ENCODE measurements around the gene LRATD1. TPM values are rescaled to one million over a fixed set of nuclear protein-coding genes. Genes with fewer than 3 reads are reported as not detected.

Gene LRATD1
- total RNA-seq, 1 donor from 2014 or later, result 21.6 TPM

DNA sequence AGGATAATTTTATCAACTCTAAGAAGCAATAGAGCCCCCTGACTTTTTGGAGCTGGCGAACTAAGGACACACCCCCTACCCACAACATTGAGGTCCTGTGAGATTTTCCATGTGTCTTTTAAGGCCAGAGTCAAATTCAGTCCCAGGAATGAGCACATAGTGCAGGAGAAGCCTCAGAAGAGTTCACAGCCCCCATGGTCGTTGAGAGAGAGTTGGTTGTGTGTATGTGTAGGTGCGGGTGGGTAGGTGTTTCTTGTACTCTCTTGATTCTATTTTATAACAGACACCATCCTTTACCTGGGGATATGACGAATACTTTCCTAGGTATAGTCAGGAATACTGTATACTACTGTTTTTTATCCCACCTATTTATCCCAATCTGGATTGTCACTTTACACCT, 8.6 kb downstream of the LRATD1 start:
- H3K4me1 Mint-ChIP-seq (ENCODE audit: unreplicated experiment), result no peaks in the 10 kb centered on the region
- TF ChIP-seq, protein P1, sequence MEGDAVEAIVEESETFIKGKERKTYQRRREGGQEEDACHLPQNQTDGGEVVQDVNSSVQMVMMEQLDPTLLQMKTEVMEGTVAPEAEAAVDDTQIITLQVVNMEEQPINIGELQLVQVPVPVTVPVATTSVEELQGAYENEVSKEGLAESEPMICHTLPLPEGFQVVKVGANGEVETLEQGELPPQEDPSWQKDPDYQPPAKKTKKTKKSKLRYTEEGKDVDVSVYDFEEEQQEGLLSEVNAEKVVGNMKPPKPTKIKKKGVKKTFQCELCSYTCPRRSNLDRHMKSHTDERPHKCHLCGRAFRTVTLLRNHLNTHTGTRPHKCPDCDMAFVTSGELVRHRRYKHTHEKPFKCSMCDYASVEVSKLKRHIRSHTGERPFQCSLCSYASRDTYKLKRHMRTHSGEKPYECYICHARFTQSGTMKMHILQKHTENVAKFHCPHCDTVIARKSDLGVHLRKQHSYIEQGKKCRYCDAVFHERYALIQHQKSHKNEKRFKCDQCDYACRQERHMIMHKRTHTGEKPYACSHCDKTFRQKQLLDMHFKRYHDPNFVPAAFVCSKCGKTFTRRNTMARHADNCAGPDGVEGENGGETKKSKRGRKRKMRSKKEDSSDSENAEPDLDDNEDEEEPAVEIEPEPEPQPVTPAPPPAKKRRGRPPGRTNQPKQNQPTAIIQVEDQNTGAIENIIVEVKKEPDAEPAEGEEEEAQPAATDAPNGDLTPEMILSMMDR (conservative IDR thresholded peaks at IDR 0.05), result no peak
- DNase-seq (ENCODE audit: extremely low spot score, unreplicated experiment), result no peak
- H3K4me3 Mint-ChIP-seq, result no peak overlapping the region
- no peaks in the 10 kb centered on the region for H3K36me3 Mint-ChIP-seq
- no peak overlapping the region for H3K27ac Mint-ChIP-seq
- no peaks in the 10 kb centered on the region for H3K9me3 Mint-ChIP-seq
- H3K27me3 Mint-ChIP-seq, result peaks cover 13% of the 10 kb centered on the region

DNA sequence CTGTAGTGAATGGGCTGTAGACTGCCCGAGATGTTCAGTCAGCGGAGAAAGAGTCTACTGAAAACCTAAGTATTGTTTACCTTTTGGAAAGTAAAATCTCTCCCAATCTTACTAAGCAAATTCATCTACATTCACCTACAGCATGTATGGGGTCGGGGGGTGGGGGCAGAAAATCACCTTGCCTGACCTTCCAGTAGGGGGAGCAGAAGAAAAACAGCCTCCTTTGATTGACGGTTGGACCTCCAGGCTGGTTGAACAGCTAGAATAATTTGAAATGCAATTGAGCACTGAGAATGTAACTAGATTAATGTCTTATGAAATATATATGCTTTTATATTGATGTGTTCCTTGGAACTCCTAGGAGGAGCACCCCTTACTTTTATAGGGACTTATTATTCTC, 10.0 kb downstream of the LRATD1 start:
- Mint-ChIP-seq H3K9me3 (no peaks in the 10 kb centered on the region), H3K27me3 (peaks cover 5% of the 10 kb centered on the region), H3K36me3 (no peaks in the 10 kb centered on the region), H3K4me1 (ENCODE audit: unreplicated experiment) (no peaks in the 10 kb centered on the region), H3K4me3 (no peak overlapping the region), H3K27ac (no peak overlapping the region)
- DNase-seq (ENCODE audit: extremely low spot score, unreplicated experiment), result no peak
- TF ChIP-seq, protein P1 (conservative IDR thresholded peaks at IDR 0.05), result peak; percentile 40

DNA sequence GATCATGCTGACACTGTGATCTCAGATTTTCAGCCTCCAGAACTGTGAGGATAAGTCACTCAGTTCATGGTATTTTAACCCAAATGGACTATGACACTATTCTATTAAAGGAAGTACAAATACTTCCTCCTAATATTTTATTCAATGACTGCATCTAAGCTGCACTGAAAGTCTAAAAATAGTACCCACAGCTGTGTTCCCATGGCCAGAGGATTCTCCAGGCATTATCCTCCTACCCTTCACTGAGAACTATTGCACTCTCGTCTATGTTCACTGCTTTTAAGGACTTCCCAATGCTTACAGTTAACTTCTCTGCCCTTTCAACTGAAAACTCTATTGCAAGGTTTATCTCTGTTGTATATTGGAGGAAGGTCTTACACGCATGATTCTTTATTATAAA, 15.2 kb downstream of the LRATD1 start:
- TF ChIP-seq, protein P1 (conservative IDR thresholded peaks at IDR 0.05), result no peak
- no peak for DNase-seq (ENCODE audit: extremely low spot score, unreplicated experiment)
- H3K4me3 Mint-ChIP-seq, result no peak overlapping the region
- no peaks in the 10 kb centered on the region for H3K4me1 Mint-ChIP-seq (ENCODE audit: unreplicated experiment)
- no peaks in the 10 kb centered on the region for H3K27me3 Mint-ChIP-seq
- H3K36me3 Mint-ChIP-seq, result no peaks in the 10 kb centered on the region
- H3K9me3 Mint-ChIP-seq, result no peaks in the 10 kb centered on the region
- H3K27ac Mint-ChIP-seq, result no peak overlapping the region

DNA sequence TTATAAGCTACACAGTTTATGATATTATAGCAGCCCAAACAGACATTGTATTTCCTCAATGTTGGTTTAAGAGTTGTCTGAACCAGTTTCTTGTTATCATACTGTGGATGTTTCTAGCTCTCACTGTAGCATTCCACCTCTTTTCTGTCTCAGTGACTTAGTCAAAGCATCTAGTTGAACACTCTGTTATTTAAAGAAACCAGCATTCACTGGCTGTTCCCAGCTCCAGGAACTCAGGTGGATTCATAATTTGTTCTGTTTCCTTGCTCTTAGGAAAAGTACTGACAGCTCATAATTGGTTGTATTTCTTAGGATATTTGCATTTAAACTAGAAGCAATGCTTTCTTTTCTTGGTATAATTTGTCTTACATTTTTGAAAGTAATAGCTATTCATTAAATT, 17.5 kb downstream of the LRATD1 start:
- H3K27me3 Mint-ChIP-seq, result no peaks in the 10 kb centered on the region
- no peaks in the 10 kb centered on the region for H3K9me3 Mint-ChIP-seq

DNA sequence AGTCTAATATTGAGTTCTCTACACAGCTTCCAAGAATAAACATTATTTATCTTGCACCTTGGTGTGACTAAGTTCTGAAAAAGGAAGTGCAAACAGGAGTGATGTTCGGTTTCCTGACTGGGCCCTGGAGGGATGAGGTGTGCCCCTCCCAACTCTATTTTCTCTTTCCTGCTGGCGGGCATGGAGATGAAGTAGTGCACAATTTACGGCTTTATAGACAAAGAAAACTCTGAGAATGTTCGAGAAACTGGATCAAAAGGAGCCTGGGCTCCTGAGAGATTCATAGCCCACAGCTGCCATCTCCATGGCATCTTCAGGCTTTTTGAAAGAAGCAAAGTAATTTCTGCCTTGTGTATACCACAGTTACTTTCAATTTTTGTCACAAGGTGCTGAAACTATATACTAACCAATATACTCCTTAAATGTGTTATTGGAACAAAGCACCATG, 22.3 kb downstream of the LRATD1 start:
- Mint-ChIP-seq H3K9me3 (no peaks in the 10 kb centered on the region), H3K4me3 (no peak overlapping the region), H3K27me3 (no peaks in the 10 kb centered on the region), H3K27ac (no peak overlapping the region), H3K4me1 (ENCODE audit: unreplicated experiment) (no peaks in the 10 kb centered on the region), H3K36me3 (no peaks in the 10 kb centered on the region)
- no peak for DNase-seq (ENCODE audit: extremely low spot score, unreplicated experiment)
- TF ChIP-seq, protein P1 (conservative IDR thresholded peaks at IDR 0.05), result no peak

More for the DNA sequence above, 17.5 kb downstream of the LRATD1 start:
- DNase-seq (ENCODE audit: extremely low spot score, unreplicated experiment), result no peak
- Mint-ChIP-seq H3K27ac (no peak overlapping the region), H3K4me3 (no peak overlapping the region), H3K36me3 (no peaks in the 10 kb centered on the region), H3K4me1 (ENCODE audit: unreplicated experiment) (no peaks in the 10 kb centered on the region)
- TF ChIP-seq, protein P1 (conservative IDR thresholded peaks at IDR 0.05), result no peak

DNA sequence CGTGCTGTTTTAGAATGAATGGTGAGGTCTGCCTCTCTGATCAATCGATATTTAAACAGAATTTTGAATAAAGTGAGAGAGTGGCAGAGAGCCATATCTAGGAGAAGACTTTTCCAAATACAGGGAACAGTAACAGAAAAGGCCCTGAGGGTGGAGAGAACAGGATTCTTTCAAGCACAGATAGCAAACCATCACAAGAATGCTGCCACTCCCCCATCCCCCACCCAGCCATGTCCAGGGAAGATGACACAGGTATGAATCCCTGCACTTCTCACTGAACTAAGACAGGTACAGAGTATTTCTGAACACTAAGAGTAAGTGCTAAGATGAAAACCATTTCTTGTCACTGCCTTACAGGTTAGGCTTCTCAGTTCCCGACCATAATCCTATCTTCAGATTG, 23.6 kb downstream of the LRATD1 start:
- Mint-ChIP-seq H3K27me3 (no peaks in the 10 kb centered on the region), H3K4me3 (no peak overlapping the region), H3K9me3 (no peaks in the 10 kb centered on the region), H3K4me1 (ENCODE audit: unreplicated experiment) (no peaks in the 10 kb centered on the region), H3K36me3 (no peaks in the 10 kb centered on the region), H3K27ac (no peak overlapping the region)
- no peak for DNase-seq (ENCODE audit: extremely low spot score, unreplicated experiment)
- TF ChIP-seq, protein P1 (conservative IDR thresholded peaks at IDR 0.05), result no peak

All from type B pancreatic cell (in vitro differentiated cells).